Measurements from ENCODE around the gene FPR1. TPM values are rescaled to one million over a fixed set of nuclear protein-coding genes. Genes with fewer than 3 reads are reported as not detected.

The FPR1 gene
- total RNA-seq, 1 donor from 2014 or later: not detected

- Mint-ChIP-seq H3K27ac (no peak overlapping the region), H3K27me3 (peaks cover 12% of the 10 kb centered on the region), H3K9me3 (ENCODE audit: low read depth) (peaks cover 6% of the 10 kb centered on the region), H3K4me3 (ENCODE audit: low read depth) (no peak overlapping the region), H3K36me3 (ENCODE audit: insufficient read depth) (no peaks in the 10 kb centered on the region), H3K4me1 (ENCODE audit: low read depth) (no peaks in the 10 kb centered on the region)
- DNase-seq (ENCODE audit: low spot score, unreplicated experiment): no peak
- no peak for TF ChIP-seq CTCF (IDR thresholded peaks at IDR 0.05; ENCODE audit: unreplicated experiment)
Observed at GRCh38 chr19:51754770-51755169, 3.1 kb upstream of the FPR1 start.

GRCh38 chr19:51754109-51754508, 2.4 kb upstream of the FPR1 start:
- Mint-ChIP-seq H3K27me3 (peaks cover 12% of the 10 kb centered on the region), H3K36me3 (ENCODE audit: insufficient read depth) (no peaks in the 10 kb centered on the region), H3K27ac (no peak overlapping the region), H3K9me3 (ENCODE audit: low read depth) (peaks cover 8% of the 10 kb centered on the region), H3K4me1 (ENCODE audit: low read depth) (no peaks in the 10 kb centered on the region), H3K4me3 (ENCODE audit: low read depth) (no peak overlapping the region)
- no peak for TF ChIP-seq CTCF (IDR thresholded peaks at IDR 0.05; ENCODE audit: unreplicated experiment)
- DNase-seq (ENCODE audit: low spot score, unreplicated experiment): no peak

GRCh38 chr19:51750400-51751094, 1.1 kb downstream of the FPR1 start:
- Mint-ChIP-seq H3K4me1 (ENCODE audit: low read depth) (no peaks in the 10 kb centered on the region), H3K9me3 (ENCODE audit: low read depth) (peaks cover 10% of the 10 kb centered on the region), H3K27ac (no peak overlapping the region), H3K36me3 (ENCODE audit: insufficient read depth) (no peaks in the 10 kb centered on the region), H3K4me3 (ENCODE audit: low read depth) (no peak overlapping the region), H3K27me3 (peaks cover 13% of the 10 kb centered on the region)
- no peak for TF ChIP-seq CTCF (IDR thresholded peaks at IDR 0.05; ENCODE audit: unreplicated experiment)
- no peak for DNase-seq (ENCODE audit: low spot score, unreplicated experiment)

GRCh38 chr19:51749979-51750378, 1.7 kb downstream of the FPR1 start:
- no peak for DNase-seq (ENCODE audit: low spot score, unreplicated experiment)
- H3K4me1 Mint-ChIP-seq (ENCODE audit: low read depth): no peaks in the 10 kb centered on the region
- peaks cover 6% of the 10 kb centered on the region for H3K9me3 Mint-ChIP-seq (ENCODE audit: low read depth)
- no peak for TF ChIP-seq CTCF (IDR thresholded peaks at IDR 0.05; ENCODE audit: unreplicated experiment)
- H3K27me3 Mint-ChIP-seq: peaks cover 10% of the 10 kb centered on the region
- H3K27ac Mint-ChIP-seq: no peak overlapping the region
- H3K4me3 Mint-ChIP-seq (ENCODE audit: low read depth): no peak overlapping the region
- no peaks in the 10 kb centered on the region for H3K36me3 Mint-ChIP-seq (ENCODE audit: insufficient read depth)

- Mint-ChIP-seq H3K27ac (no peak overlapping the region), H3K36me3 (ENCODE audit: insufficient read depth) (no peaks in the 10 kb centered on the region), H3K27me3 (peaks cover 16% of the 10 kb centered on the region), H3K9me3 (ENCODE audit: low read depth) (peaks cover 6% of the 10 kb centered on the region), H3K4me3 (ENCODE audit: low read depth) (no peak overlapping the region), H3K4me1 (ENCODE audit: low read depth) (no peaks in the 10 kb centered on the region)
- TF ChIP-seq CTCF (IDR thresholded peaks at IDR 0.05; ENCODE audit: unreplicated experiment): no peak
- no peak for DNase-seq (ENCODE audit: low spot score, unreplicated experiment)
Observed at GRCh38 chr19:51746731-51747130, 4.9 kb downstream of the FPR1 start.

All from progenitor cell of endocrine pancreas (in vitro differentiated cells).